Prostate gland (tissue), 2 donors: ENCODE results near the gene DENND1C. TPM values are rescaled to one million over a fixed set of nuclear protein-coding genes. Genes with fewer than 3 reads are reported as not detected.

Source experiments
- DNase-seq: peaks from one replicate; pipeline ENCODE4 v3.0.0-alpha.2; 2019; ENCODE audit warnings: low spot score
- H3K27ac ChIP-seq, 2 donors: fragments of 200-600 bp; sonication (generic); 2 replicates each; pipeline ENCODE4 v1.5.1; 2017 to 2019
- H3K27me3 ChIP-seq: fragments of 200-600 bp; sonication (generic); replicated peaks from 2 replicates; pipeline ENCODE4 v1.5.1; 2019; ENCODE audit not compliant: insufficient read depth
- H3K36me3 ChIP-seq, 2 donors: fragments of 200-600 bp; sonication (generic); 1 replicate in 1 of 2; 2 replicates in 1 of 2; pipeline versions ENCODE4 v1.5.1 to v1.8.1; 2017 to 2019
- H3K4me1 ChIP-seq: fragments of 200-600 bp; sonication (generic); replicated peaks from 2 replicates; pipeline ENCODE4 v1.5.1; 2019
- H3K4me3 ChIP-seq, 2 donors: fragments of 200-600 bp; sonication (generic); 2 replicates each; pipeline ENCODE4 v1.5.1; 2017 to 2019
- H3K9me3 ChIP-seq: fragments of 200-600 bp; sonication (generic); 2 replicates; pipeline ENCODE4 v1.5.1; 2017
- CTCF ChIP-seq, 4 experiments: fragments of 200-600 bp in 2 of 4; fragments of 450-650 bp in 2 of 4; sonication (generic) in 2 of 4; IDR thresholded peaks; 1 replicate in 3 of 4; 2 replicates in 1 of 4; pipeline ENCODE4 v1.5.1; 2016 to 2019; ENCODE audit warnings: antibody characterized with exemption in 4 of 4, mild to moderate bottlenecking in 2 of 4, moderate library complexity in 2 of 4
- POLR2A ChIP-seq: fragments of 450-650 bp; IDR thresholded peaks from one replicate; pipeline ENCODE4 v1.6.1; 2016; ENCODE audit warnings: antibody characterized with exemption, mild to moderate bottlenecking
- POLR2AphosphoS5 ChIP-seq: sonication (generic); formaldehyde crosslinking; IDR thresholded peaks from one replicate; pipeline ENCODE4 v1.6.1; 2017; ENCODE audit warnings: antibody characterized with exemption
- WGBS: methylation state at CpG from one replicate; pipeline ENCODE4 v1.1.5; 2018; 5-methylcytosine and 5-hydroxymethylcytosine counted together
- intact Hi-C: fragments of 100-400 bp; cut with DNase I; formaldehyde crosslinking; loops from one replicate; pipeline ENCODE4 v1.14.2; 2022
- total RNA-seq, 2 donors: library from RNA; depleted of rRNA; stranded (reverse); fragments of >200 nt; gene quantifications; one replicate each; pipeline ENCODE4 v1.1.0, GENCODE V29; 2016

Gene DENND1C
- total RNA-seq, result 1 to 10 TPM in 1 of 2 donors, under 1 TPM in 1; 0.91 to 1.4 TPM

- no peaks in the 10 kb centered on the region for H3K4me1 ChIP-seq
- no peak within 1 kb of the TSS for H3K4me3 ChIP-seq
- DNase-seq, result no peak
- no peak within 1 kb of the TSS for H3K27ac ChIP-seq
- H3K27me3 ChIP-seq, result peaks cover 4% of the 10 kb centered on the region
- H3K9me3 ChIP-seq, result no peaks in the 10 kb centered on the region
- 45% methylated on average over 24 of the region's 24 CpGs for WGBS
- intact Hi-C loops, result no loop called here
- no peak for TF ChIP-seq POLR2A
- no peak for TF ChIP-seq CTCF (IDR thresholded peaks at IDR 0.05)
- TF ChIP-seq POLR2AphosphoS5, result no peak
- no peaks in the 10 kb centered on the region for H3K36me3 ChIP-seq
Observed at GRCh38 chr19:6481541-6482342, at the start of gene DENND1C. DENND1C (minus strand) TSS chr19:6481787; CDS start chr19:6481695, 92 bp downstream.

GRCh38 chr19:6530386-6531162 lies 49.0 kb upstream of the DENND1C start, which contains the start of gene TNFSF9:
TNFSF9 (plus strand) TSS chr19:6531026; CDS start chr19:6531037, 11 bp downstream.
- intact Hi-C loops, result loop anchor here (10.0 kb wide), 1 partner anchor 204 kb away; the partner anchor contains the start of genes GPR108 and TRIP10
- no peak within 1 kb of the TSS for H3K27ac ChIP-seq
- no peaks in the 10 kb centered on the region for H3K27me3 ChIP-seq
- whole genome bisulfite sequencing, result 1% methylated on average over 33 of the region's 44 CpGs
- H3K36me3 ChIP-seq, result no peaks in the 10 kb centered on the region
- peaks cover 9% of the 10 kb centered on the region for H3K4me1 ChIP-seq
- DNase-seq, result peak; percentile 79
- H3K9me3 ChIP-seq, result no peaks in the 10 kb centered on the region
- TF ChIP-seq CTCF (IDR thresholded peaks at IDR 0.05) (no peak), POLR2AphosphoS5 (peak; percentile 83), POLR2A (peak; percentile 89)
- peak within 1 kb of the TSS; percentile 40 to 44 for H3K4me3 ChIP-seq

- H3K4me3 ChIP-seq, result no peak overlapping the region
- H3K27me3 ChIP-seq, result no peaks in the 10 kb centered on the region
- no peaks in the 10 kb centered on the region for H3K36me3 ChIP-seq
- TF ChIP-seq POLR2AphosphoS5 (no peak), POLR2A (no peak), CTCF (IDR thresholded peaks at IDR 0.05) (no peak)
- intact Hi-C loops, result loop anchor here (10.0 kb wide), 1 partner anchor 205 kb away; the partner anchor contains the start of genes GPR108 and TRIP10
- H3K4me1 ChIP-seq, result peaks cover 9% of the 10 kb centered on the region
- H3K27ac ChIP-seq, result no peak overlapping the region
- DNase-seq, result no peak
- 79% methylated on average over 2 of the region's 2 CpGs for WGBS
- no peaks in the 10 kb centered on the region for H3K9me3 ChIP-seq
Observed at GRCh38 chr19:6529937-6530385, 48.4 kb upstream of the DENND1C start.

GRCh38 chr19:6529351-6529750 lies 47.8 kb upstream of the DENND1C start:
- H3K27ac ChIP-seq, result no peak overlapping the region
- H3K27me3 ChIP-seq, result no peaks in the 10 kb centered on the region
- no peak for DNase-seq
- no peak for TF ChIP-seq CTCF (IDR thresholded peaks at IDR 0.05)
- no peak for TF ChIP-seq POLR2AphosphoS5
- no peak for TF ChIP-seq POLR2A
- peaks cover 9% of the 10 kb centered on the region for H3K4me1 ChIP-seq
- WGBS, result 65% methylated on average over 2 of the region's 2 CpGs
- H3K9me3 ChIP-seq, result no peaks in the 10 kb centered on the region
- H3K4me3 ChIP-seq, result no peak overlapping the region
- intact Hi-C loops, result no loop called here
- no peaks in the 10 kb centered on the region for H3K36me3 ChIP-seq
